ENCODE measurements around the gene SMIM41.

SMIM41 gene

DNA sequence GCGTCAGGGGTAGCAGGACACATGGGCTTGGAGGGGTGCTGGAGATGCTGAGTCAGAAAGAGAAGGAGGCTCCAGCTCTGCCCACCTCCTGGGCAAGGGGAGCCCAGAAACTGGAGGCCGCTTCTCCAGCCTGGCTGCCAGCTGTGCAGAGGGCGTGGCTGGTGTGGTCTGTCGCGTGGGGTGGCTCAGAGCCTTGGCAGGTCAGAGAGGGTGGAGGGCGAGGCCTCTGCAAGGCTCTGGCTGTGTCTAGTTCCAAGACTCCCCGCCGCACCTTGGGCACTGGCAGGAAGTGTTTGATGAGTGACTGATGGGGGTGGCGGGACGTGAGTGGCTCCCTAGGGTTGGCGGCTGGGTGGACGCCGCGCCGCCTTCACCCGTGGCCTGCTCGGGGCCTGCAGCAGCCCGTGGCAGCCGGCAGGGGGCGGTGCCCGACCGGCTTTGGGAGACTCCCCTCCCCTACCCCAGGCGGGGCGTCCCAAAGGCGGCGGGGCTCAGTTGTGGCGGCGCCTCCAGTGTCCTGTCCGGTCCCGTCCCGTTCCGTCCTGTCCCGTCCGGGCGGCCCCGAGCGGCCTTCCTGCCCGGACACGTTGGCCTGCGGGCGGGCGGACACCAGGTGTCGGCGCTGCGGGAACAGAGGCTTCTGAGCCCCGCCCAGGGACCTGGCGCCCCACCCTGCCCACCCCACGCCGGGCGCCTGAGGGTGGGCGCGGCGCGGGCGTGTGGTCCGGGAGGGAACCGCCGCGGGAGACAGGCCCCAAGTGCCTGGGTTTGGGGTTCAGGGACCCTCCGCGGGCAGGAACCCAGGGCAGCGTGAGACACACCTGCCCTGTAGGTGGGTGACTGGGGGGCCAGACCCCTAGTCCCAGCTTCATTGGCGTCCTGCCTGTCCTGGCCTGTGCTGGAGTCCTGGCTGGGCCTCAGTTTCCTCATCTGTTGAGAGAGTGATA is 72.6 kb downstream of the SMIM41 start:
- Histone ChIP-seq H3K27me3 (ENCODE audit: insufficient read depth, low read length, poor library complexity) (no peaks in the 10 kb centered on the region), H3K56ac (ENCODE audit: low read length) (peak overlapping the region; percentile 80), H3K4me1 (ENCODE audit: control insufficient read depth, low read depth, low read length) (no peaks in the 10 kb centered on the region), H2AK5ac (ENCODE audit: low read length) (no peak overlapping the region), H3K36me3 (ENCODE audit: control insufficient read depth, insufficient read depth, low read length) (no peaks in the 10 kb centered on the region), H2BK15ac (replicated peaks; ENCODE audit: low read depth) (no peak overlapping the region), H4K8ac (ENCODE audit: low read depth, low read length) (no peak overlapping the region), H3K4me2 (ENCODE audit: low read length) (peak overlapping the region; percentile 48), H2BK5ac (ENCODE audit: low read length) (no peak overlapping the region), H4K5ac (ENCODE audit: low read length) (no peak overlapping the region), H3K4me3 (ENCODE audit: low read length) (no peak overlapping the region), H3K27ac (ENCODE audit: low read depth, low read length) (no peak overlapping the region), H2BK120ac (ENCODE audit: low read depth, low read length) (no peak overlapping the region), H3K4ac (ENCODE audit: low read depth, low read length) (no peak overlapping the region), H3K18ac (ENCODE audit: low read length) (peak overlapping the region; percentile 14), H3K23ac (ENCODE audit: low read length) (no peak overlapping the region), H3K9ac (ENCODE audit: low read length) (peak overlapping the region; percentile 59), H3K79me2 (ENCODE audit: control insufficient read depth, insufficient read depth, low read length) (no peaks in the 10 kb centered on the region), H3K79me1 (ENCODE audit: low read length) (no peaks in the 10 kb centered on the region)
- peak; percentile 71 for DNase-seq
- no CpG with 5 or more reads among the region's 63 CpGs for WGBS (ENCODE audit: extremely low coverage, insufficient coverage, low lambda C conversion rate)

DNA sequence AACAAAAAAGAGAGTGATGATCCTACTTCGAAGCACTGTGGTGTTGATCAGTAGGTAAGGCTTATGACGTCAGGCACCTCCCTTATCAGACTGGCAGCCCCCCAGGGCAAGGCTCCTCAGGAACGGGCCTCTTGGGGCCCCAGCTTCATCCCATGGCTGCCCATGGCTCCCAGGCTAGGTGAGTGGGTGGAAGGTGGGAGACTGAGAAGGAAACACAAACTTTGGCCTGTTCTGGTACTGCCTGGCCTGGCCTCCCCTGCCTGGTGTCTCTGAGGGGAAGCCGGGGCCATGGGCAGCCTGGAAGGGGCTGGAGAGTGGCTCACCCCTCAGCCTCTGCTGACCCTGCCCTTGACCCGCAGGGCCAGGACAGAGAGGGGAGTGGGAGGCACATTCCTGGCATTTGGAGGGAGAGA is 73.4 kb downstream of the SMIM41 start:
- H3K79me2 ChIP-seq (ENCODE audit: control insufficient read depth, insufficient read depth, low read length), result no peaks in the 10 kb centered on the region
- H2BK5ac ChIP-seq (ENCODE audit: low read length), result no peak overlapping the region
- H3K27ac ChIP-seq (ENCODE audit: low read depth, low read length), result no peak overlapping the region
- no peak overlapping the region for H3K23ac ChIP-seq (ENCODE audit: low read length)
- no peak overlapping the region for H3K18ac ChIP-seq (ENCODE audit: low read length)
- H3K56ac ChIP-seq (ENCODE audit: low read length), result peak overlapping the region; percentile 80
- H2AK5ac ChIP-seq (ENCODE audit: low read length), result no peak overlapping the region
- no peaks in the 10 kb centered on the region for H3K4me1 ChIP-seq (ENCODE audit: control insufficient read depth, low read depth, low read length)
- WGBS (ENCODE audit: extremely low coverage, insufficient coverage, low lambda C conversion rate), result no CpG with 5 or more reads among the region's 5 CpGs
- no peak overlapping the region for H3K4me2 ChIP-seq (ENCODE audit: low read length)
- H4K5ac ChIP-seq (ENCODE audit: low read length), result no peak overlapping the region
- H3K4me3 ChIP-seq (ENCODE audit: low read length), result no peak overlapping the region
- H3K4ac ChIP-seq (ENCODE audit: low read depth, low read length), result no peak overlapping the region
- DNase-seq, result no peak
- no peaks in the 10 kb centered on the region for H3K79me1 ChIP-seq (ENCODE audit: low read length)
- no peak overlapping the region for H2BK15ac ChIP-seq (replicated peaks; ENCODE audit: low read depth)
- no peak overlapping the region for H2BK120ac ChIP-seq (ENCODE audit: low read depth, low read length)
- no peak overlapping the region for H3K9ac ChIP-seq (ENCODE audit: low read length)
- H3K27me3 ChIP-seq (ENCODE audit: insufficient read depth, low read length, poor library complexity), result no peaks in the 10 kb centered on the region
- H3K36me3 ChIP-seq (ENCODE audit: control insufficient read depth, insufficient read depth, low read length), result no peaks in the 10 kb centered on the region
- H4K8ac ChIP-seq (ENCODE audit: low read depth, low read length), result no peak overlapping the region

DNA sequence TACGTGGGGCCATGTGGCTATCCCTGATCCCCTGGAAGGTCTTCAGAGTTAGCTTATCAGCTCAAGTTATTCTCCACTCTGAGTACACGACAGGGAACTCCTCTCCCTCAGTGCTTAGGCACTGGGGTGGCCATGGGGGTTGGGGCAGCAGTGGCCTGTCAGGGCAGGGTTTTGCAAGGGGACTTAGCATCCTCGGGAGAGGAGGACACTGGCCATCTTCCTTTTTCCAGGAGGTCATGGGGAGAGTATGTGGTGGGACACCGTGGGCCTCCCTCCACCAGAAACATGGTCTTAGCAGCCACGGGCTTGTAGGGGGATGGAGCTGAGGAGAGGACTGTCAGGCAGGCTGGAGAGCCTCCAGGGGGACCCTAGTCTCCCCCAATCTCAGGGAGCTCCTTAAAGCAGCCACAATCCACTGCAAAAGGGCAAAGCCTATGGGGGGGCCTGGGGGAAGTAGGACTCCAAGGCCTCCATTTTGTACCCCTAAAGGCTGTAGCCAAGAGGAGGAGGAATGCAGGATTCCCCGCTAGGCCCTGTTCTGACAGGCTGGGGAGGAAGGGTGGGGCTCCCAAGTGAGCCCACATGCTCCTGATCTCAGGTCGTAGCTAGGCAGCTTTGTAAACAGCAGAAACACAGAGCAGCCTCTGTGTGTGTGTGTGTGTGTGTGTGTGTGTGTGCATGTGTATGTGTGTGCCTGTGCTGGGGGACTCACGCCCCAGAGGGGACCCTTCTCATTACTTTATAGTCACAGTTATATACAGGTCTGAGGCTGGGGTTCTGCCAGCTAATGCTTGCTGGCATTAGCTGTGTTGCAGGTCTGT is 75.8 kb downstream of the SMIM41 start:
- no peak overlapping the region for H2BK5ac ChIP-seq (ENCODE audit: low read length)
- no CpG with 5 or more reads among the region's 8 CpGs for WGBS (ENCODE audit: extremely low coverage, insufficient coverage, low lambda C conversion rate)
- no peaks in the 10 kb centered on the region for H3K36me3 ChIP-seq (ENCODE audit: control insufficient read depth, insufficient read depth, low read length)
- H3K56ac ChIP-seq (ENCODE audit: low read length), result no peak overlapping the region
- no peak overlapping the region for H4K5ac ChIP-seq (ENCODE audit: low read length)
- no peak overlapping the region for H2AK5ac ChIP-seq (ENCODE audit: low read length)
- no peak overlapping the region for H2BK120ac ChIP-seq (ENCODE audit: low read depth, low read length)
- H3K4me1 ChIP-seq (ENCODE audit: control insufficient read depth, low read depth, low read length), result no peaks in the 10 kb centered on the region
- H3K9ac ChIP-seq (ENCODE audit: low read length), result no peak overlapping the region
- H3K79me1 ChIP-seq (ENCODE audit: low read length), result no peaks in the 10 kb centered on the region
- DNase-seq, result no peak
- no peak overlapping the region for H4K8ac ChIP-seq (ENCODE audit: low read depth, low read length)
- H3K4me3 ChIP-seq (ENCODE audit: low read length), result no peak overlapping the region
- H2BK15ac ChIP-seq (replicated peaks; ENCODE audit: low read depth), result no peak overlapping the region
- H3K18ac ChIP-seq (ENCODE audit: low read length), result no peak overlapping the region
- H3K27me3 ChIP-seq (ENCODE audit: insufficient read depth, low read length, poor library complexity), result no peaks in the 10 kb centered on the region
- H3K23ac ChIP-seq (ENCODE audit: low read length), result no peak overlapping the region
- no peak overlapping the region for H3K4ac ChIP-seq (ENCODE audit: low read depth, low read length)
- no peak overlapping the region for H3K27ac ChIP-seq (ENCODE audit: low read depth, low read length)
- H3K4me2 ChIP-seq (ENCODE audit: low read length), result no peak overlapping the region
- no peaks in the 10 kb centered on the region for H3K79me2 ChIP-seq (ENCODE audit: control insufficient read depth, insufficient read depth, low read length)

DNA sequence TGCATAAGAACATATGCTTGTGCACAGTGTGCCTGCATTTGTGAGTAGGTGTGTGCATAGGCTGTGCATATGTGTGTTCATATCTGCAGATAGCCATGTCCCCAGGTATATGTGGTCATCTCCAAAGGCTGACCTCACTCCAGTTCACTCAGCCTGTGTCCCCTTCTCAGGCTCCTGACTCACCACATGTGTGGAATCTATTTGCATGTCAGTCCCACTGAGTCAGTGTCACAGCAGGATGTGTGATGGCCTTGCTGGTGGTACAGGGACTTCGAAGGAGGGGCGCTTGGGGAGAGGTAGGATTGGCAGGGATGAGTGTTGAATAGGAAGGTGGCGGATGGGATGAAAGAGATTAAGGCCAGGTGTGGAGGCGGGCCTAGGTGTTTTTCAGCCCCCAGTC is 76.8 kb downstream of the SMIM41 start:
- Histone ChIP-seq H3K9ac (ENCODE audit: low read length) (no peak overlapping the region), H2BK15ac (replicated peaks; ENCODE audit: low read depth) (no peak overlapping the region), H3K27me3 (ENCODE audit: insufficient read depth, low read length, poor library complexity) (no peaks in the 10 kb centered on the region), H3K79me1 (ENCODE audit: low read length) (no peaks in the 10 kb centered on the region), H3K18ac (ENCODE audit: low read length) (no peak overlapping the region), H4K8ac (ENCODE audit: low read depth, low read length) (no peak overlapping the region), H3K4me2 (ENCODE audit: low read length) (no peak overlapping the region), H3K56ac (ENCODE audit: low read length) (no peak overlapping the region), H2BK120ac (ENCODE audit: low read depth, low read length) (no peak overlapping the region), H3K23ac (ENCODE audit: low read length) (no peak overlapping the region), H4K5ac (ENCODE audit: low read length) (no peak overlapping the region), H3K4me3 (ENCODE audit: low read length) (no peak overlapping the region), H2BK5ac (ENCODE audit: low read length) (no peak overlapping the region), H2AK5ac (ENCODE audit: low read length) (no peak overlapping the region), H3K36me3 (ENCODE audit: control insufficient read depth, insufficient read depth, low read length) (no peaks in the 10 kb centered on the region), H3K79me2 (ENCODE audit: control insufficient read depth, insufficient read depth, low read length) (no peaks in the 10 kb centered on the region), H3K4ac (ENCODE audit: low read depth, low read length) (no peak overlapping the region), H3K27ac (ENCODE audit: low read depth, low read length) (no peak overlapping the region), H3K4me1 (ENCODE audit: control insufficient read depth, low read depth, low read length) (no peaks in the 10 kb centered on the region)
- no CpG with 5 or more reads among the region's 4 CpGs for WGBS (ENCODE audit: extremely low coverage, insufficient coverage, low lambda C conversion rate)
- DNase-seq, result no peak

DNA sequence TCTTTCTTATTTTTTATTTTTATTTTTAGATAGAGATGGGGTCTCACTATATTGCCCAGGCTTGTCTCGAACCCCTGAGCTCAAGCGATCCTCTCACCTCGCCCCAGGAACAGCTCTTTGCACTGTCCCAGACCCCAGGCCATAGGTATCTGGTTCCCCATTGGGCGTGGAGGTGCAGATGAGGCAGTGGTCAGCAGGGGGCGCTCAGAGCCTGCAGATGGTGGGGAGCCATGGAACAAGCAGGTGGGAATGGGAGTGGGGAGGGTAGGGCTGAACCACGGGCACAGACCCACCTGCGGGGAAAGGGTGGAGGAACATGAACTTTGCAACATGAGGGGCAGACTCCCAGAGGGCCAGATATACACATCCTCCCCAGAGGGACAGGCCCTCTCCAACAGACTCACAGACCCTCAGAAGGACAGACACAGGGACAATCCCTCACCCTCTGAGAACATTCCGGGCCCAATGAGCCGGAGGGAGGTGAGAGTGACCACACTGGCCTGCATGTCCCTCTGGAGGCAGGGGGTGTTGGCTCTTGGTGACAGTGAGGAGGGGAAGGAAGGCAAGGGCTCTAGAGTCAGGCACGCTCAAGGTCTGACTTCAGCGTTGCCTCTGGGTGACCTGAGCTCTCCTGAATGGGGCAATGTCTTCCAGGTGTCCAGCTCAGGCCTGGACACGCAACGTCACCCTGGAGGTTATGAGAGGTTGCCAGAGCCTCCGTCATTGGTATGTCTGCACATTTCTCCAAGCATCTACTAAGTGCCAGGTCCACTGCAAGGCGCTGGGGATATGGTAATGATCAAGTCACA is 77.5 kb downstream of the SMIM41 start:
- H2BK15ac ChIP-seq (replicated peaks; ENCODE audit: low read depth), result no peak overlapping the region
- no peak overlapping the region for H3K4ac ChIP-seq (ENCODE audit: low read depth, low read length)
- H3K27me3 ChIP-seq (ENCODE audit: insufficient read depth, low read length, poor library complexity), result no peaks in the 10 kb centered on the region
- H3K18ac ChIP-seq (ENCODE audit: low read length), result no peak overlapping the region
- no peak overlapping the region for H3K4me3 ChIP-seq (ENCODE audit: low read length)
- no peaks in the 10 kb centered on the region for H3K36me3 ChIP-seq (ENCODE audit: control insufficient read depth, insufficient read depth, low read length)
- no peak overlapping the region for H4K8ac ChIP-seq (ENCODE audit: low read depth, low read length)
- no peak overlapping the region for H2BK120ac ChIP-seq (ENCODE audit: low read depth, low read length)
- no peak overlapping the region for H3K56ac ChIP-seq (ENCODE audit: low read length)
- H3K79me1 ChIP-seq (ENCODE audit: low read length), result no peaks in the 10 kb centered on the region
- H2BK5ac ChIP-seq (ENCODE audit: low read length), result no peak overlapping the region
- H3K4me1 ChIP-seq (ENCODE audit: control insufficient read depth, low read depth, low read length), result no peaks in the 10 kb centered on the region
- no peak overlapping the region for H4K5ac ChIP-seq (ENCODE audit: low read length)
- no peak overlapping the region for H3K23ac ChIP-seq (ENCODE audit: low read length)
- peak; percentile 78 for DNase-seq
- no peaks in the 10 kb centered on the region for H3K79me2 ChIP-seq (ENCODE audit: control insufficient read depth, insufficient read depth, low read length)
- no peak overlapping the region for H3K4me2 ChIP-seq (ENCODE audit: low read length)
- no peak overlapping the region for H3K9ac ChIP-seq (ENCODE audit: low read length)
- H3K27ac ChIP-seq (ENCODE audit: low read depth, low read length), result no peak overlapping the region
- no CpG with 5 or more reads among the region's 15 CpGs for WGBS (ENCODE audit: extremely low coverage, insufficient coverage, low lambda C conversion rate)
- H2AK5ac ChIP-seq (ENCODE audit: low read length), result no peak overlapping the region

Data from mesendoderm (in vitro differentiated cells).